A673 (cell line): ENCODE data around the gene KCNJ4. TPM values are rescaled to one million over a fixed set of nuclear protein-coding genes. Genes with fewer than 3 reads are reported as not detected.
"Not testable (repeated sequence)": the region's sequence is repeated elsewhere in the genome, so short reads cannot be mapped to it uniquely, and the experiment has no call there.

Source experiments
- BruUV-seq: library from RNA; stranded (reverse); fragments of 400-500 nt; replicated peaks from 2 replicates; lab custom pipeline; 2021; lab: Mats Ljungman, UMichigan
- CTCF ChIA-PET: fragments of 300-600 bp; sonication (Branson Sonifier 250); formaldehyde crosslinking; loops from one replicate; lab custom pipeline; 2022; ENCODE audit warnings: antibody characterized with exemption; lab: Charles Lee
- POLR2A ChIA-PET: fragments of 300-600 bp; sonication (Branson Sonifier 250); formaldehyde crosslinking; loops from one replicate; lab custom pipeline; 2022; ENCODE audit warnings: antibody characterized with exemption; ENCODE audit not compliant: low non-redundant PET; lab: Charles Lee
- DNase-seq: peaks from one replicate; pipeline ENCODE4 v3.0.0-alpha.2; 2015; ENCODE audit warnings: low spot score
- H3K27ac ChIP-seq: fragments of 200-600 bp; sonication (generic); 2 replicates; pipeline ENCODE4 v1.5.1; 2016; ENCODE audit warnings: mixed run types, low read depth, mild to moderate bottlenecking, mixed read lengths, antibody characterized with exemption, low read length; ENCODE audit not compliant: poor library complexity, severe bottlenecking
- H3K27me3 ChIP-seq: fragments of 200-600 bp; sonication (generic); replicated peaks from 2 replicates; pipeline ENCODE4 v1.6.1; 2017; ENCODE audit warnings: mixed run types, low read depth, mild to moderate bottlenecking, mixed read lengths, antibody characterized with exemption, low read length; ENCODE audit not compliant: insufficient read depth, poor library complexity
- H3K36me3 ChIP-seq: fragments of 200-600 bp; sonication (generic); 2 replicates; pipeline ENCODE4 v1.6.1; 2016; ENCODE audit warnings: mixed run types, mild to moderate bottlenecking, mixed read lengths, antibody characterized with exemption, low read length; ENCODE audit not compliant: insufficient read depth, poor library complexity, severe bottlenecking
- H3K4me1 ChIP-seq: fragments of 200-600 bp; sonication (generic); 2 replicates; pipeline ENCODE4 v1.6.1; 2017; ENCODE audit warnings: mixed run types, mild to moderate bottlenecking, mixed read lengths, antibody characterized with exemption, low read length; ENCODE audit not compliant: insufficient read depth, poor library complexity, severe bottlenecking
- H3K4me3 ChIP-seq: fragments of 200-600 bp; sonication (generic); 2 replicates; pipeline ENCODE4 v1.5.1; 2016; ENCODE audit warnings: low read depth, mixed run types, mild to moderate bottlenecking, mixed read lengths, low read length; ENCODE audit not compliant: poor library complexity, severe bottlenecking
- H3K9me3 ChIP-seq: fragments of 200-600 bp; sonication (generic); 2 replicates; pipeline ENCODE4 v1.6.1; 2016; ENCODE audit warnings: mixed run types, low read depth, mild to moderate bottlenecking, mixed read lengths, antibody characterized with exemption, low read length; ENCODE audit not compliant: poor library complexity, severe bottlenecking
- CTCF ChIP-seq: fragments of 300-800, 200-600 bp; sonication (generic); conservative IDR thresholded peaks from 2 replicates; pipeline ENCODE4 v1.5.1; 2017; ENCODE audit warnings: low read depth, mild to moderate bottlenecking, antibody characterized with exemption, low read length, moderate library complexity, mixed read lengths
- EZH2 ChIP-seq: fragments of 200-600 bp; sonication (generic); IDR thresholded peaks from 2 replicates; pipeline ENCODE4 v1.6.1; 2017; ENCODE audit warnings: borderline replicate concordance, low read depth, mild to moderate bottlenecking, mixed read lengths, antibody characterized with exemption, low read length; ENCODE audit not compliant: poor library complexity, severe bottlenecking
- intact Hi-C: fragments of 100-400 bp; cut with micrococcal nuclease; formaldehyde crosslinking; loops from one replicate; pipeline ENCODE4 v1.10.0; 2022; ENCODE audit not compliant: unreplicated experiment
- total RNA-seq: library from RNA; stranded (reverse); gene quantifications from 2 replicates; pipeline ENCODE4 v1.2.3, GENCODE V29; 2021

Gene KCNJ4
- total RNA-seq, 1 experiment from 2014 or later = 1.0 TPM

GRCh38 chr22:38411016-38411415, 44.0 kb downstream of the KCNJ4 start:
- TF ChIP-seq CTCF (no peak), EZH2 (no peak)
- Histone ChIP-seq H3K9me3 (no peaks in the 10 kb centered on the region), H3K4me3 (no peak overlapping the region), H3K4me1 (no peaks in the 10 kb centered on the region), H3K36me3 (no peaks in the 10 kb centered on the region), H3K27me3 (no peaks in the 10 kb centered on the region), H3K27ac (no peak overlapping the region)
- intact Hi-C loops = no loop called here
- BruUV-seq = no TSS peak
- CTCF ChIA-PET = no interaction called here
- no peak for DNase-seq
- POLR2A ChIA-PET = no interaction called here

- H3K4me1 ChIP-seq, CTCF ChIA-PET, H3K27me3 ChIP-seq, DNase-seq, intact Hi-C loops, H3K27ac ChIP-seq, H3K4me3 ChIP-seq, H3K36me3 ChIP-seq, BruUV-seq, POLR2A ChIA-PET, H3K9me3 ChIP-seq: not testable (repeated sequence)
These were observed 45.1 kb downstream of the KCNJ4 start for GRCh38 chr22:38409916-38410315.

GRCh38 chr22:38406617-38407016, 48.4 kb downstream of the KCNJ4 start:
- no peak overlapping the region for H3K4me3 ChIP-seq

More at GRCh38 chr22:38406617-38407016, 48.4 kb downstream of the KCNJ4 start:
- no peak overlapping the region for H3K27ac ChIP-seq
- ChIA-PET POLR2A (no interaction called here), CTCF (no interaction called here)
- no peaks in the 10 kb centered on the region for H3K27me3 ChIP-seq
- no peaks in the 10 kb centered on the region for H3K36me3 ChIP-seq
- no peak for DNase-seq
- no TSS peak for BruUV-seq
- H3K4me1 ChIP-seq = no peaks in the 10 kb centered on the region
- no peaks in the 10 kb centered on the region for H3K9me3 ChIP-seq
- TF ChIP-seq EZH2 = no peak
- no peak for TF ChIP-seq CTCF
- intact Hi-C loops = no loop called here
